ENCODE data around the gene DRC1. TPM values are rescaled to one million over a fixed set of nuclear protein-coding genes. Genes with fewer than 3 reads are reported as not detected.

DRC1 gene
- total RNA-seq, 1 donor from 2014 or later = 0.13 TPM

GRCh38 chr2:26455670-26456439, 54.1 kb downstream of the DRC1 start:
- no peak for DNase-seq (ENCODE audit: low read depth)
- Histone ChIP-seq H3K36me3 (ENCODE audit: control insufficient read depth, insufficient read depth, low read length) (no peaks in the 10 kb centered on the region), H3K27me3 (ENCODE audit: control insufficient read depth, insufficient read depth, low read length) (peaks cover 4% of the 10 kb centered on the region), H3K4me3 (ENCODE audit: low read depth, low read length) (no peak overlapping the region)
- TF ChIP-seq CTCF (IDR thresholded peaks at IDR 0.05; ENCODE audit: insufficient read depth, low read length, poor library complexity, severe bottlenecking) = no peak

GRCh38 chr2:26456440-26457250, 54.9 kb downstream of the DRC1 start:
- no peak for TF ChIP-seq CTCF (IDR thresholded peaks at IDR 0.05; ENCODE audit: insufficient read depth, low read length, poor library complexity, severe bottlenecking)
- H3K27me3 ChIP-seq (ENCODE audit: control insufficient read depth, insufficient read depth, low read length) = peaks cover 4% of the 10 kb centered on the region
- H3K36me3 ChIP-seq (ENCODE audit: control insufficient read depth, insufficient read depth, low read length) = no peaks in the 10 kb centered on the region
- no peak for DNase-seq (ENCODE audit: low read depth)
- H3K4me3 ChIP-seq (ENCODE audit: low read depth, low read length) = no peak overlapping the region

GRCh38 chr2:26457251-26457666, 55.5 kb downstream of the DRC1 start:
- no peak overlapping the region for H3K4me3 ChIP-seq (ENCODE audit: low read depth, low read length)
- H3K27me3 ChIP-seq (ENCODE audit: control insufficient read depth, insufficient read depth, low read length) = peaks cover 4% of the 10 kb centered on the region
- no peak for DNase-seq (ENCODE audit: low read depth)
- H3K36me3 ChIP-seq (ENCODE audit: control insufficient read depth, insufficient read depth, low read length) = no peaks in the 10 kb centered on the region
- TF ChIP-seq CTCF (IDR thresholded peaks at IDR 0.05; ENCODE audit: insufficient read depth, low read length, poor library complexity, severe bottlenecking) = no peak

- TF ChIP-seq CTCF (IDR thresholded peaks at IDR 0.05; ENCODE audit: insufficient read depth, low read length, poor library complexity, severe bottlenecking) = no peak
- H3K4me3 ChIP-seq (ENCODE audit: low read depth, low read length) = no peak overlapping the region
- peaks cover 4% of the 10 kb centered on the region for H3K27me3 ChIP-seq (ENCODE audit: control insufficient read depth, insufficient read depth, low read length)
- no peak for DNase-seq (ENCODE audit: low read depth)
- no peaks in the 10 kb centered on the region for H3K36me3 ChIP-seq (ENCODE audit: control insufficient read depth, insufficient read depth, low read length)
These were observed 56.1 kb downstream of the DRC1 start for GRCh38 chr2:26457695-26458364.

- no peak for TF ChIP-seq CTCF (IDR thresholded peaks at IDR 0.05; ENCODE audit: insufficient read depth, low read length, poor library complexity, severe bottlenecking)
- DNase-seq (ENCODE audit: low read depth) = no peak
- peaks cover 4% of the 10 kb centered on the region for H3K27me3 ChIP-seq (ENCODE audit: control insufficient read depth, insufficient read depth, low read length)
- H3K36me3 ChIP-seq (ENCODE audit: control insufficient read depth, insufficient read depth, low read length) = no peaks in the 10 kb centered on the region
- H3K4me3 ChIP-seq (ENCODE audit: low read depth, low read length) = no peak overlapping the region
These were observed 56.8 kb downstream of the DRC1 start for GRCh38 chr2:26458365-26459042.

Data from kidney epithelial cell (primary cell).